Heart right ventricle (tissue), 16 donors: ENCODE results near the gene SMYD3. TPM values are rescaled to one million over a fixed set of nuclear protein-coding genes. Genes with fewer than 3 reads are reported as not detected.

Experiments used
- ATAC-seq, 8 donors: fragments of 200-7000 bp; cut with Tn5 transposase; one replicate each; pipeline ENCODE4 v1.9.1; 2020; ENCODE audit warnings: mild to moderate bottlenecking in 8 of 8, moderate library complexity in 8 of 8, moderate number of reproducible peaks in 1 of 8
- DNase-seq, 2 donors: peaks; one replicate each; pipeline ENCODE4 v3.0.0-alpha.2; 2020
- H3K27ac ChIP-seq, 10 donors: fragments of 200-600 bp; sonication (generic) in 2 of 10; one replicate each; pipeline versions ENCODE4 v1.5.0 to v1.8.0; 2020 to 2022; ENCODE audit warnings: mild to moderate bottlenecking in 3 of 10
- H3K27me3 ChIP-seq, 7 donors: fragments of 200-600 bp; one replicate each; pipeline ENCODE4 v1.8.0; 2021 to 2022; ENCODE audit warnings: mild to moderate bottlenecking in 2 of 7
- H3K36me3 ChIP-seq, 9 donors: fragments of 200-600 bp; sonication (generic) in 1 of 9; one replicate each; pipeline versions ENCODE4 v1.5.0 to v1.8.0; 2020 to 2022; ENCODE audit warnings: mild to moderate bottlenecking in 2 of 9
- H3K4me1 ChIP-seq, 9 donors: fragments of 200-600 bp; sonication (generic) in 1 of 9; one replicate each; pipeline versions ENCODE4 v1.5.0 to v1.8.0; 2020 to 2022; ENCODE audit warnings: mild to moderate bottlenecking in 4 of 9
- H3K4me3 ChIP-seq, 10 donors: fragments of 200-600 bp; sonication (generic) in 2 of 10; one replicate each; pipeline versions ENCODE4 v1.5.0 to v1.8.0; 2020 to 2022; ENCODE audit warnings: mild to moderate bottlenecking in 7 of 10, moderate library complexity in 2 of 10
- H3K9me3 ChIP-seq, 11 donors: fragments of 200-600 bp in 10 of 11; sonication (generic) in 2 of 11; one replicate each; pipeline versions ENCODE4 v1.5.0 to v1.8.0; 2013 to 2022; ENCODE audit warnings: mild to moderate bottlenecking in 2 of 11, control low read depth in 1 of 11, moderate library complexity in 1 of 11
- whole genome bisulfite sequencing, 2 donors: extraction: QIAGEN DNeasy Blood & Tissue Kit; methylation state at CpG; one replicate each; pipeline ENCODE4 v1.1.7; 2013; ENCODE audit warnings: inconsistent platforms in 1 of 2; 5-methylcytosine and 5-hydroxymethylcytosine counted together
- intact Hi-C, 10 donors: fragments of 100-400 bp; cut with DNase I; formaldehyde crosslinking; loops; one replicate each; pipeline versions ENCODE4 v1.11.1 to v1.14.2; 2022
- polyA plus RNA-seq, 2 donors: library from polyadenylated mRNA; stranded (reverse); fragments of 200-250 nt; gene quantifications; one replicate each; pipeline ENCODE4 v1.2.3, GENCODE V29; 2013
- total RNA-seq, 10 donors: library from RNA; stranded (reverse); fragmentation: NEBNext Ultra II Directional in 3 of 10; extraction: Animal tissue kit (Norgen Biotek cat#: 25700) in 3 of 10; gene quantifications; one replicate each; pipeline versions ENCODE4 v1.2.1 to v1.2.4, GENCODE V29; 2021 to 2023
- TF ChIP-seq, protein P1 (sequence below), 9 donors: fragments of 200-600 bp; sonication (generic) in 2 of 9; IDR thresholded peaks; one replicate each; pipeline versions ENCODE4 v1.5.0 to v1.8.0; 2021 to 2022; ENCODE audit warnings: antibody characterized with exemption in 9 of 9, mild to moderate bottlenecking in 5 of 9, moderate library complexity in 1 of 9
- donor health status: Arrhythmogenic right ventricular cardiomyopathy.
- donor health status: ischemic (EF 13 %, LVEDD 7.1; RV severe dilation, severe dysfunction).
- donor health status: healthy with polysubstance abuse.
- donor health status: DM: no; HTN: yes; CAD: no.
- donor health status: DM: no; HTN: no; CAD: no.
- donor health status: ischemic (EF 25% LVEDD 6.9; RV normal size, moderate dysfunction).
- donor health status: ischemic (EF 25% LVEDD 5.7; RV mildly dilated, moderate dysfunction).
- donor health status: healthy.
- donor health status: DM: yes; HTN: yes; CAD: no.
- donor health status: Ischemic cardiomyopathy.
- donor health status: ischemic (EF 35%, LVEDD 5.7; RV mildly dilated, moderate dysfunction).
- donor health status: nonischemic (EF 11% LVEDD 7.7; RV severe dilation, severe dysfunction).
- donor health status: DM: yes; HTN: yes; CAD: no.
- donor health status: PGD.
- donor health status: ischemic (EF 29% LVEDD 5.4; RV normal size, mild dysfunction).
- donor health status: nonischemic (EF 23%, LVEDD 6.1; RV moderate dilation, normal function).

The SMYD3 gene
- total and polyA plus RNA-seq, 12 donors, result 5.9 to 13.9 (median 8.1) TPM

DNA sequence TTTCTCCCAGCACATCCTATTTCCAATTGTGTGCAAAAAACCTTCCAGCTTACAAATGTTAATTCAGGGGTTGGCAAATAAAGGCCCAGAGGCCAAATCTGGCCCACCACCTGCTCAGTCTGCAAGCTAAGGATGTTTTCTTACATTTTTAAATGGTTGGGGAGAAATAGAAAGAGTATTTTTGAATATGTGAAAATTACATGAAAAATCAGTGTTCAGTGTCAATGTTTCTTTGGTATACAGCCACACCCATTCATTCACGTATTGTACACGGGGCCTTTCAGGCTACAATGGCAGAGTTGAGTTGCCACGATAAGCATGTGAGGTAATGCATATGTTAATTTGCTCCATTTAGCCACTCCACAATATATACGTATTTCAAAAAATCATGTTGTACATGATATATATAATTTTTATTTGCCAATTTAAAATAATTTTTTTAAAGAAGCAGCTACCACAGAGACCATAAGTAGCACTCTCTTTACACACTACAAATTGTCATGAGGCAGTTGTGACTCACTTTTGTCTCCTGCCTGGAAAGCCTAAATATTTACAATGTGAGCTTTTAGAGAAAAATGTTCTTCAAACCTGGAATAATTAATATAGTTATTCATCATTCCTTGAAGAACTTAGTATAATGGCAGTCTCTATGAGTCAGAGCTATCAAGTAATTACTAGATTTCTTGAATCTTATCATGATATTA, 189.6 kb downstream of the SMYD3 start:
- 94 to 97% methylated on average over 4 of the region's 4 CpGs for WGBS, 2 donors
- TF ChIP-seq, protein P1, sequence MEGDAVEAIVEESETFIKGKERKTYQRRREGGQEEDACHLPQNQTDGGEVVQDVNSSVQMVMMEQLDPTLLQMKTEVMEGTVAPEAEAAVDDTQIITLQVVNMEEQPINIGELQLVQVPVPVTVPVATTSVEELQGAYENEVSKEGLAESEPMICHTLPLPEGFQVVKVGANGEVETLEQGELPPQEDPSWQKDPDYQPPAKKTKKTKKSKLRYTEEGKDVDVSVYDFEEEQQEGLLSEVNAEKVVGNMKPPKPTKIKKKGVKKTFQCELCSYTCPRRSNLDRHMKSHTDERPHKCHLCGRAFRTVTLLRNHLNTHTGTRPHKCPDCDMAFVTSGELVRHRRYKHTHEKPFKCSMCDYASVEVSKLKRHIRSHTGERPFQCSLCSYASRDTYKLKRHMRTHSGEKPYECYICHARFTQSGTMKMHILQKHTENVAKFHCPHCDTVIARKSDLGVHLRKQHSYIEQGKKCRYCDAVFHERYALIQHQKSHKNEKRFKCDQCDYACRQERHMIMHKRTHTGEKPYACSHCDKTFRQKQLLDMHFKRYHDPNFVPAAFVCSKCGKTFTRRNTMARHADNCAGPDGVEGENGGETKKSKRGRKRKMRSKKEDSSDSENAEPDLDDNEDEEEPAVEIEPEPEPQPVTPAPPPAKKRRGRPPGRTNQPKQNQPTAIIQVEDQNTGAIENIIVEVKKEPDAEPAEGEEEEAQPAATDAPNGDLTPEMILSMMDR (IDR thresholded peaks at IDR 0.05), result no peak
- intact Hi-C loops, result no loop called here

DNA sequence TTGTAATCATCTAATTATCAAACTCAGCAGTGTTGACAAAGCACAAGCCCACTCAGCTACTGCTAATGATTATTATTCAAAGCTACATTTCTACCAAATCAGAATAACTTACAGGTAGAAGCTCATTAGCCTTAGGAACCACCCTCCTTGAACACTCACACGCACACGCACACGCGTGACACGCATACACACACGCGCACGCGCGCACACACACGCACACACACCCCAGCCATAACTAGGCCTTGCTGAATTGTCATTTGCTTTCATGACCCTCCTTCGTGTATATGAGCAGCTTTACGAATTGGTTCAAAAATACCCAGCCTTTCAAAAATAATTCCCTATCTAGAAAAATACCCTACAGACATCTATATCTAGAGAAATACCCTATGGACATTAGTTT, 195.6 kb downstream of the SMYD3 start:
- WGBS, 2 donors, result 98% methylated on average over 13 of the region's 13 CpGs
- intact Hi-C loops, result no loop called here
- no peaks in the 10 kb centered on the region for H3K27me3 ChIP-seq

More for the DNA sequence above, 189.6 kb downstream of the SMYD3 start:
- H3K27me3 ChIP-seq, result no peaks in the 10 kb centered on the region
- no peaks in the 10 kb centered on the region for H3K36me3 ChIP-seq
- no peaks in the 10 kb centered on the region for H3K9me3 ChIP-seq
- DNase-seq (no peak), ATAC-seq (no peak)
- H3K27ac ChIP-seq, result no peak overlapping the region
- H3K4me1 ChIP-seq, result peaks cover 0 to 8% (median 0%) of the 10 kb centered on the region in 9 donors
- no peak overlapping the region for H3K4me3 ChIP-seq

GRCh38 chr1:246309247-246309884, 197.7 kb downstream of the SMYD3 start:
- ATAC-seq (no peak), DNase-seq (no peak)
- Histone ChIP-seq H3K4me1 (no peaks in the 10 kb centered on the region), H3K9me3 (no peaks in the 10 kb centered on the region), H3K4me3 (no peak overlapping the region), H3K27me3 (no peaks in the 10 kb centered on the region), H3K27ac (no peak overlapping the region), H3K36me3 (no peaks in the 10 kb centered on the region)
- TF ChIP-seq, protein P1 (IDR thresholded peaks at IDR 0.05), result no peak
- intact Hi-C loops, result no loop called here
- 89 to 94% methylated on average over 3 of the region's 3 CpGs for WGBS, 2 donors

More for the DNA sequence above, 195.6 kb downstream of the SMYD3 start:
- ATAC-seq (no peak), DNase-seq (no peak)
- no peaks in the 10 kb centered on the region for H3K4me1 ChIP-seq
- no peaks in the 10 kb centered on the region for H3K9me3 ChIP-seq
- no peak overlapping the region for H3K27ac ChIP-seq
- TF ChIP-seq, protein P1 (IDR thresholded peaks at IDR 0.05), result no peak
- no peaks in the 10 kb centered on the region for H3K36me3 ChIP-seq
- H3K4me3 ChIP-seq, result no peak overlapping the region

DNA sequence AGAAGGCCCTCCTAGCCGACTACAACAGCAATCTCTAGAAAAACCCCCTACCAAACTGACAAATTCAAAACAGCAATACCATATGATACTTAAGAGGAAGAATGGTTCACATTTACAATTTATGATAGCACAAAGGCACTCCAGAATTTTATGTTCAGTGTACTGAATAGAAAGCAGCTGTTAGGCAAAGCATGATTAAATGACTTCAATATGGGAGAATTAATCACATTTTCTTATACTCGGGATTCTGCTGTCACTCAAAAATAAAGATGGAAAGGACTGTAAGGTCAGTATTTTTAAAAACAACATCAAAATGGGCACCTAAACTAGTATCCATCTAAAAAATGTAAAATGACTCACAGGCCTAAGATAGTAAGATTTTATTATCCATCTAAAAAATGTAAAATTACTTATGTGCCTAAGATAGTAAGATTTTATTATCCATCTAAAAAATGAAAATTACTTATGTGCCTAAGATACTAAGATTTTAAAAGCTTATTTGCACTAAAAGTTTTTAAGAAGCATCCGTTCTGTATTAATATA, 198.5 kb downstream of the SMYD3 start:
- ATAC-seq (no peak), DNase-seq (no peak)
- H3K27me3 ChIP-seq, result no peaks in the 10 kb centered on the region
- TF ChIP-seq, protein P1 (IDR thresholded peaks at IDR 0.05), result no peak
- H3K9me3 ChIP-seq, result no peaks in the 10 kb centered on the region
- no peaks in the 10 kb centered on the region for H3K36me3 ChIP-seq
- intact Hi-C loops, result no loop called here
- 94 to 95% methylated on average over 3 of the region's 3 CpGs for WGBS, 2 donors
- H3K27ac ChIP-seq, result no peak overlapping the region
- H3K4me3 ChIP-seq, result no peak overlapping the region
- no peaks in the 10 kb centered on the region for H3K4me1 ChIP-seq
